Fibroblast of pulmonary artery (primary cell): Measurements from ENCODE around the gene HOXD3.

ENCODE experiments used
- DNase-seq: peaks from one replicate; pipeline ENCODE4 v3.0.0-alpha.2; 2010; ENCODE audit warnings: low read depth
- H3K4me3 ChIP-seq: replicated peaks from 2 replicates; pipeline ENCODE4 v1.5.1; 2011; ENCODE audit warnings: low read depth, mild to moderate bottlenecking, control low read depth, low read length, moderate library complexity
- CTCF ChIP-seq: IDR thresholded peaks from 2 replicates; pipeline ENCODE4 v1.5.1; 2011; ENCODE audit warnings: mild to moderate bottlenecking, control low read depth, low read length, inconsistent platforms; ENCODE audit errors: missing control alignments

The HOXD3 gene

GRCh38 chr2:176122052-176122682 lies 34.9 kb upstream of the HOXD3 start:
- no peak overlapping the region for H3K4me3 ChIP-seq
- no peak for TF ChIP-seq CTCF
- no peak for DNase-seq

- no peak for TF ChIP-seq CTCF
- DNase-seq: no peak
- H3K4me3 ChIP-seq: no peak within 1 kb of the TSS
Measured at GRCh38 chr2:176122683-176123410, 34.3 kb upstream of the HOXD3 start, which contains the start of gene HOXD9. Gene HOXD9 (plus strand): TSS chr2:176122719. CDS start chr2:176122769, 50 bp downstream.

- no peak for TF ChIP-seq CTCF
- DNase-seq: no peak
- H3K4me3 ChIP-seq: no peak overlapping the region
Measured at GRCh38 chr2:176123411-176124109, 33.5 kb upstream of the HOXD3 start.

GRCh38 chr2:176124110-176124946 lies 32.8 kb upstream of the HOXD3 start:
- no peak for DNase-seq
- no peak overlapping the region for H3K4me3 ChIP-seq
- no peak for TF ChIP-seq CTCF

GRCh38 chr2:176124947-176125771 lies 31.9 kb upstream of the HOXD3 start:
- no peak for TF ChIP-seq CTCF
- H3K4me3 ChIP-seq: no peak overlapping the region
- DNase-seq: no peak

GRCh38 chr2:176125772-176126054 lies 31.4 kb upstream of the HOXD3 start:
- no peak overlapping the region for H3K4me3 ChIP-seq
- no peak for TF ChIP-seq CTCF
- no peak for DNase-seq
